Trophoblast cell (in vitro differentiated cells and primary cell): Measurements from ENCODE around the gene ALDH3A2.

ENCODE experiments used
- DNase-seq, 2 donors: peaks; one replicate each; pipeline ENCODE4 v3.0.0-alpha.2; 2016
- H2AFZ ChIP-seq: 2 replicates; pipeline ENCODE4 v1.6.1; 2013; ENCODE audit warnings: low read length, moderate library complexity, mild to moderate bottlenecking; ENCODE audit not compliant: insufficient read depth, poor library complexity
- H2AK5ac ChIP-seq: 2 replicates; pipeline ENCODE4 v1.6.1; 2013; ENCODE audit warnings: mild to moderate bottlenecking, low read length
- H2BK120ac ChIP-seq: 2 replicates; pipeline ENCODE4 v1.6.1; 2013; ENCODE audit warnings: low read length, mild to moderate bottlenecking, moderate library complexity; ENCODE audit not compliant: insufficient read depth, poor library complexity
- H2BK12ac ChIP-seq: 2 replicates; pipeline ENCODE4 v1.6.1; 2013; ENCODE audit warnings: mild to moderate bottlenecking, low read length, moderate library complexity
- H2BK5ac ChIP-seq: 2 replicates; pipeline ENCODE4 v1.6.1; 2013; ENCODE audit warnings: low read length, low read depth, moderate library complexity, mild to moderate bottlenecking; ENCODE audit not compliant: poor library complexity
- H3K14ac ChIP-seq: 2 replicates; pipeline ENCODE4 v1.6.1; 2013; ENCODE audit warnings: mild to moderate bottlenecking, low read length
- H3K18ac ChIP-seq: 2 replicates; pipeline ENCODE4 v1.6.1; 2013; ENCODE audit warnings: mild to moderate bottlenecking, low read length
- H3K23ac ChIP-seq: 2 replicates; pipeline ENCODE4 v1.6.1; 2013; ENCODE audit warnings: low read length
- H3K27ac ChIP-seq: 2 replicates; pipeline ENCODE4 v1.5.1; 2013; ENCODE audit warnings: low read depth, mild to moderate bottlenecking, inconsistent platforms, low read length, moderate library complexity
- H3K27me3 ChIP-seq: 2 replicates; pipeline ENCODE4 v1.6.1; 2013; ENCODE audit warnings: inconsistent platforms, mild to moderate bottlenecking, low read length, moderate library complexity; ENCODE audit not compliant: insufficient read depth
- H3K36me3 ChIP-seq, 2 experiments: 1 replicate in 1 of 2; 2 replicates in 1 of 2; pipeline ENCODE4 v1.6.1; 2013; ENCODE audit warnings: low read length in 2 of 2, mild to moderate bottlenecking in 2 of 2, moderate library complexity in 1 of 2; ENCODE audit not compliant: insufficient read depth in 2 of 2, control insufficient read depth in 1 of 2
- H3K4ac ChIP-seq: 2 replicates; pipeline ENCODE4 v1.6.1; 2013; ENCODE audit warnings: low read depth, mild to moderate bottlenecking, low read length, moderate library complexity
- H3K4me1 ChIP-seq, 2 experiments: 1 replicate in 1 of 2; 2 replicates in 1 of 2; pipeline ENCODE4 v1.6.1; 2013; ENCODE audit warnings: low read length in 2 of 2, mild to moderate bottlenecking in 2 of 2, moderate library complexity in 1 of 2; ENCODE audit not compliant: insufficient read depth in 2 of 2, control insufficient read depth in 1 of 2
- H3K4me2 ChIP-seq: 2 replicates; pipeline ENCODE4 v1.6.1; 2013; ENCODE audit warnings: inconsistent platforms, mild to moderate bottlenecking, low read length, moderate library complexity
- H3K4me3 ChIP-seq: 2 replicates; pipeline ENCODE4 v1.5.1; 2013; ENCODE audit warnings: mild to moderate bottlenecking, low read depth, low read length, inconsistent platforms
- H3K79me1 ChIP-seq: one replicate; pipeline ENCODE4 v1.6.1; 2013; ENCODE audit warnings: low read length
- H3K79me2 ChIP-seq: 2 replicates; pipeline ENCODE4 v1.6.1; 2013; ENCODE audit warnings: low read length, mild to moderate bottlenecking; ENCODE audit not compliant: control insufficient read depth, insufficient read depth, poor library complexity
- H3K9ac ChIP-seq: 2 replicates; pipeline ENCODE4 v1.6.1; 2013; ENCODE audit warnings: mild to moderate bottlenecking, low read length
- H3K9me3 ChIP-seq: 2 replicates; pipeline ENCODE4 v1.6.1; 2013; ENCODE audit warnings: low read depth, mild to moderate bottlenecking, control low read depth, inconsistent platforms, low read length; ENCODE audit not compliant: insufficient read depth
- H4K12ac ChIP-seq: 2 replicates; pipeline ENCODE4 v1.6.1; 2013; ENCODE audit warnings: low read depth, mild to moderate bottlenecking, low read length, moderate library complexity
- H4K8ac ChIP-seq: 2 replicates; pipeline ENCODE4 v1.6.1; 2013; ENCODE audit warnings: low read depth, mild to moderate bottlenecking, low read length, moderate library complexity
- H4K91ac ChIP-seq: one replicate; pipeline ENCODE4 v1.6.1; 2013; ENCODE audit warnings: low read depth, mild to moderate bottlenecking, low read length, moderate library complexity
- WGBS: extraction: QIAGEN DNeasy Blood & Tissue Kit; methylation state at CpG from one replicate; pipeline ENCODE4 v1.1.7; 2013; ENCODE audit warnings: missing lambda C conversion rate; ENCODE audit not compliant: insufficient read length, insufficient coverage; ENCODE audit errors: extremely low coverage; 5-methylcytosine and 5-hydroxymethylcytosine counted together

ALDH3A2 gene

DNA sequence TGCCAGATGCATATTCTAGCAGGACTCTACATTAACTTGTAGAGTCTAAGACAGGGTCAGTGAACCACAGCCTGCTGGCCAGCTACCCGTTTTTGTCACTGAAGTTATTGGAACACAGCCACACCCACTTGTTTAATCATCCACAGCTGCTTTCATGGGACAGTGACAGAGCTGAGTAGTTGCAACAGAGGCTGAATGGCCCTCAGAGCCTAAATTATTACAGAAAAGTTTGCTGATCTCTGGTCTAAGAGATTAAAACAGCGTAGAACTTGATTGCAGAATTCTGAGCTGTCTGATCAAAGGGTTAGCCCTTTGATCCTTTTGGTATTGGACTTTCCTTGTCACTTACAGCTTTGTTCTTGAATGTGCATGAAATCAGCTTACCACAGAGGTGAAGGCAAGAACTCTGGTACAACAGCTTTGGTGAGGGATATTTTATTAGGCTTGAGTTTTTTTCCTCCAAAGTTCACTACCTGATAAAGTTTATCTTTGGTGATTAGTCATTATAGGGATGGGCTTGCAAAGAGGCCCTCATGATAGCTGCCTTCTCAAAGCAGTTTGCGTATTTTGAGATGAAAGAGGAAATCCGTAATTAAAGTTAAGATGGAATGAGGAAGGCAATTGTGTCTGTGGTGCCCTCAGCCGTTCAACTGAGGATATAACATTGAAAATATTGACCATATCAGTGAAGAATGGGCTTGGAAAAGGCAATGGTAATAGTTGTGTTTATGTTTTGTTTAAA, 23.6 kb downstream of the ALDH3A2 start:
- Histone ChIP-seq H3K36me3 (no peaks in the 10 kb centered on the region), H3K27me3 (no peaks in the 10 kb centered on the region)

DNA sequence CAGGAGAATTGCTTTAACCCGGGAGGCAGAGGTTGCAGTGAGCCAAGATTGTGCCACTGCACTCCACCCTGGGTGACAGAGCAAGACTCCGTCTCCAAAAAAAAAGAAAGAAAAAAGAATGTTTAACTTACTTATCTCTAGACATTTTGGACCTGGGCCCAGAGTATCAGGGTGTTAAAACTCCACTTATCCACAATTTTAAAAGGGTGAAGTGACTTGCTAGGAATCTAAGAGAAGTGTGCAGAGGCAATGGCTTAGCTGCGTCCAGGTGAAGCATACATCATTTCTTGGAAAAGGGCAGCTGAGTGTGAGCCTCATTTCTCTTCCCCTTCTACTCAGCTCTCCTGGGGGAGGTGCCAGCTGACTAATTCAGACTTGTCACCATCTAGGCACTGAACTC, 25.1 kb downstream of the ALDH3A2 start:
- no peak overlapping the region for H2BK12ac ChIP-seq
- no peak overlapping the region for H3K9ac ChIP-seq
- no peaks in the 10 kb centered on the region for H3K79me2 ChIP-seq
- H2AK5ac ChIP-seq, result no peak overlapping the region
- no peak overlapping the region for H3K4me2 ChIP-seq
- H3K36me3 ChIP-seq, result no peaks in the 10 kb centered on the region
- H3K18ac ChIP-seq, result no peak overlapping the region
- peaks cover 2 to 3% of the 10 kb centered on the region in 2 experiments for H3K4me1 ChIP-seq
- H4K12ac ChIP-seq, result no peak overlapping the region
- WGBS, result no CpG with 5 or more reads among the region's 3 CpGs
- H3K79me1 ChIP-seq, result no peaks in the 10 kb centered on the region
- H2BK5ac ChIP-seq, result no peak overlapping the region
- H4K91ac ChIP-seq, result no peak overlapping the region
- no peak overlapping the region for H2AFZ ChIP-seq
- no peaks in the 10 kb centered on the region for H3K9me3 ChIP-seq
- no peak overlapping the region for H3K14ac ChIP-seq
- H3K4me3 ChIP-seq, result no peak overlapping the region
- H2BK120ac ChIP-seq, result no peak overlapping the region
- no peak overlapping the region for H3K23ac ChIP-seq
- no peak overlapping the region for H4K8ac ChIP-seq
- DNase-seq, result no peak
- H3K4ac ChIP-seq, result no peak overlapping the region
- H3K27me3 ChIP-seq, result no peaks in the 10 kb centered on the region
- H3K27ac ChIP-seq, result no peak overlapping the region

More for the DNA sequence above, 23.6 kb downstream of the ALDH3A2 start:
- H3K79me2 ChIP-seq, result no peaks in the 10 kb centered on the region
- no peak overlapping the region for H3K4me3 ChIP-seq
- H3K4me1 ChIP-seq, result peaks cover 2 to 3% of the 10 kb centered on the region in 2 experiments
- no peak overlapping the region for H3K18ac ChIP-seq
- DNase-seq, result peak in 1 of 2 donors; percentile 10
- no peak overlapping the region for H4K12ac ChIP-seq
- H2AK5ac ChIP-seq, result no peak overlapping the region
- H2BK12ac ChIP-seq, result no peak overlapping the region
- H3K4me2 ChIP-seq, result no peak overlapping the region
- no CpG with 5 or more reads among the region's 5 CpGs for WGBS
- no peak overlapping the region for H3K23ac ChIP-seq
- H4K91ac ChIP-seq, result no peak overlapping the region
- no peak overlapping the region for H3K4ac ChIP-seq
- H3K27ac ChIP-seq, result no peak overlapping the region
- no peak overlapping the region for H4K8ac ChIP-seq
- H3K9me3 ChIP-seq, result no peaks in the 10 kb centered on the region
- H2BK120ac ChIP-seq, result no peak overlapping the region
- H3K79me1 ChIP-seq, result no peaks in the 10 kb centered on the region
- no peak overlapping the region for H3K14ac ChIP-seq
- H2BK5ac ChIP-seq, result no peak overlapping the region
- no peak overlapping the region for H2AFZ ChIP-seq
- no peak overlapping the region for H3K9ac ChIP-seq

DNA sequence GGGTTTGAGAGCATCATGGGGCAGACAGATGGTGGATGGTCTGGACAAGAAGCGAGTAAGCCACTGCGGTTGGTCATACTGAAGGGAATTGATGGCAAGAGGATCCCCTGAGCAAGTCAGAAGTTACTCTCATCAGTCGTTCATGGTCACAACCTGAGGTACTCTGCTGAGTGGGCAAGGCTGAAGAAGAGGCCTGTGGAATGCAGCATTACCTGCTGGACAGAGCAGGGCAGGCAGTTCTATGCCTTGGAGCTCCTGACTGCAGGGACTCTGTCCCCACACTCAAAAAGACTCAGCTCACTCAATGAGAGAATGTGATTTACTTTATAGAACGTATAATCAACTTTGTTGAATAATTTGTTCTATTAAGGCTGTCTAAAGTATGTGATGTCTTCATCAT, 28.3 kb downstream of the ALDH3A2 start:
- Histone ChIP-seq H4K91ac (no peak overlapping the region), H3K9ac (no peak overlapping the region), H3K4me2 (no peak overlapping the region), H2AK5ac (no peak overlapping the region), H4K8ac (no peak overlapping the region), H2AFZ (no peak overlapping the region), H3K4ac (no peak overlapping the region), H3K79me1 (no peaks in the 10 kb centered on the region), H2BK5ac (no peak overlapping the region), H3K4me3 (no peak overlapping the region), H3K27me3 (no peaks in the 10 kb centered on the region), H3K9me3 (no peaks in the 10 kb centered on the region), H3K14ac (no peak overlapping the region), H3K27ac (no peak overlapping the region), H3K23ac (no peak overlapping the region), H4K12ac (no peak overlapping the region), H3K4me1 (peaks cover 2 to 3% of the 10 kb centered on the region in 2 experiments), H2BK12ac (no peak overlapping the region), H3K36me3 (no peaks in the 10 kb centered on the region), H3K79me2 (no peaks in the 10 kb centered on the region), H2BK120ac (no peak overlapping the region), H3K18ac (no peak overlapping the region)
- WGBS, result no CpG with 5 or more reads among the region's 4 CpGs
- peak; percentile 28 to 70 for DNase-seq

DNA sequence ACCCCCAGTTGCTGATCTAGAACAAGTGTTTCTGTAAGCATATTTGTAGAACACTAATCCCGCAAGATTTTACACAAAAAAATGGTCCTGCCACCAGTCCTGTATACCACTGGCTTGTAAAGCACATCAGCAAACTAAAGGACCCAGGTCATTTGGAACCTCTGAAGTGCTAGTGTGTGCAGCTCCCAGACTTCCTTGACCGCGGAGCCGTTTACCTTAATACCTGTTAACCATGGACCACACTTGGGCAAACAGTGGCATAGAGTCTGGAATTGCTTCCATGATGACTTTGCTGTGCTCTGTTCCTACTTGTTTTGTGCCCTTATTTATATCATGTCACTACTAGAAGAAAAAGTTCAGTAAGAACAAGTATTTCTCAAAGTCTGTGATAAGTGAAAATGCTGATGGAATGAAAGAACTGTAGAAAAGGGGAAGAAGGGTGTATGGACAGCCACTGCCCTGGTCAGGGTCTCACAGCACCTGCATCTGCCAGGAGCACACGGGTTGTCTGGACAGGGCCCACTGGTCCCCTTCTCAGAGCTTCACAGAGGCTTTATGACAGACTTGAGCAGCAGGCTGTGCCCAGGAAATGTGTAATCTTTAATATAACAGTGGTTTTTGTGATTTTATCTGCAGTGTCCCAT, 29.3 kb downstream of the ALDH3A2 start:
- Histone ChIP-seq H3K4me3 (no peak overlapping the region), H4K12ac (no peak overlapping the region), H3K18ac (no peak overlapping the region), H3K4ac (no peak overlapping the region), H3K23ac (no peak overlapping the region), H2BK12ac (no peak overlapping the region), H3K4me2 (no peak overlapping the region), H2BK5ac (no peak overlapping the region), H3K27ac (no peak overlapping the region), H3K36me3 (no peaks in the 10 kb centered on the region), H3K14ac (no peak overlapping the region), H3K79me2 (no peaks in the 10 kb centered on the region), H3K4me1 (peaks cover 2 to 3% of the 10 kb centered on the region in 2 experiments), H3K9ac (no peak overlapping the region), H4K8ac (no peak overlapping the region), H3K27me3 (no peaks in the 10 kb centered on the region), H4K91ac (no peak overlapping the region), H3K79me1 (no peaks in the 10 kb centered on the region), H2AFZ (no peak overlapping the region), H2BK120ac (no peak overlapping the region), H2AK5ac (no peak overlapping the region), H3K9me3 (no peaks in the 10 kb centered on the region)
- WGBS, result no CpG with 5 or more reads among the region's 5 CpGs
- no peak for DNase-seq
